LoVo (cell line): ENCODE data around the gene B4GALT5.
"Not testable (repeated sequence)": the region's sequence is repeated elsewhere in the genome, so short reads cannot be mapped to it uniquely, and the experiment has no call there.

ENCODE experiments used
- DNase-seq: peaks from one replicate; pipeline ENCODE4 v3.0.0-alpha.2; 2016; ENCODE audit warnings: low spot score

Gene B4GALT5

GRCh38 chr20:49713753-49714712 lies at the start of gene B4GALT5:
TSS of gene B4GALT5 (minus strand) at chr20:49713878. CDS start at chr20:49713690, 188 bp downstream.
- DNase-seq: peak; percentile 85

- DNase-seq: no peak
Observed at GRCh38 chr20:49762940-49763766, 49.5 kb upstream of the B4GALT5 start.

- DNase-seq: not testable (repeated sequence)
Observed at GRCh38 chr20:49761888-49762287, 48.2 kb upstream of the B4GALT5 start.

DNA sequence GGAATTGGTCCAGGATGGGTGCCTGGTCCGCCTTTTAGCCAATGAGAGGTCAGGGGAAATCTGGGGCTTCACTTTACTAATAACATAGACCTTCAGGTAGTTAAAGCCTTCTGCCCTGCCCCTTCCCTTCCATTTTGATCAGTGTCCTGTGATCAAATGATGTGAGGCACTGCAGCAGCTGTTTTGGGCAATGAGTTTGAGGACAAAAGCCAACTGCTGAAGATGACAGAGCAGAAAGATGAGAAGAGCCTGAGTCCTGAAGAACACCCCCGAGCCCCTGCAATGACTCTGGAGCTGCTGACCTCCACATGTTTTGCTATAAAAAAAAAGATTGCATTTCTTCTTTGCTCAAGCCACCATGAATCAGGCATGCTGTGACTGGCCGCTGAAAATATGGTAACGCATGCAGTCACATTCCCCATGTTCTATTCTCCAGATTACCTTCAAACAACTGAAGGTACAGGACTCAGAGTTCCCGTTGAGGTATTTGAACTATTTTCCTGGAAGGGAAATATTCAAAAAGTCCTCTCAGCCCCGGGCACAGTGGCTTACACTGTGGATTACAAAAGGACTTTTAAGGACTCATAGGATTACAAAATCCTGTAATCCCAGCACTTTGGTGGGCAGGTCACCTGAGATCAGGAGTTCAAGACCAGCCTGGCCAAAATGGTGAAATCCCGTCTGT lies 45.7 kb upstream of the B4GALT5 start:
- no peak for DNase-seq

DNA sequence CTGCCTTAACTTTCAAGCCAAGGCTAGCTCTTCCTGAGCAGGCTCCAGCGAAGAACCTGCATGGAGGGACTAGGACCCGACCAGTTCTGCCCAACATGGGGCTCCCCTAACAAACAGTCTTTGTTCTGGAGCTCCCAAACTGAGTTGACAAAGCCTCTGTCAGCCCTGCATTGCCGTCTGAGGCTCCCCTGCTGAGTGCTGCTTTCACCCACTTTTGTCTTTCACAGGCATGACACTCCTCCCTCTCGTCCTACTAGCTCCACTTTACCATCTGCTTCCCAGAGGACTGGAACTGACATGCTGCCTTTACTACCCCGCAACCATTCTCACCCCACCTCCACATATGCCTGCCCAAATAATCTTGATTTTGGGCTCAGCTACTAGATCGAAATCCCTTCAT lies 45.1 kb upstream of the B4GALT5 start:
- no peak for DNase-seq

DNA sequence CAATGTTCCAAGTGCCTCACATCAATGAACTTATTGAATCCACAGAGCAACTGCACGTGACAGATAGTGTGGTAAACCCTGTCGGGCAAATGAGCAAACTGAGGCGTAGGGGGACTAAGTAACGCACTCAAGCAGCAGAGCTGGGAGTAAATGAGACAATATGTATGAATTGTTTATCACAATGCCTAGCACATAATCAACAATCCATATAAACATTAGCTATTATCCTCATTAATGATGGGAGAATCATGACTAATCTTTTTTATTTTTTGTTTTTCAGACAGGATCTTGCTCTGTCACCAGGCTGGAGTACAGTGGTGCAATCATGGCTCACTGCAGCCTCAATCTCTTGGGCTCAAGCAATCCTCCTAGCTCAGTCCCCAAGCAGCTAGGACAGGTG lies 43.9 kb upstream of the B4GALT5 start:
- DNase-seq: no peak

DNA sequence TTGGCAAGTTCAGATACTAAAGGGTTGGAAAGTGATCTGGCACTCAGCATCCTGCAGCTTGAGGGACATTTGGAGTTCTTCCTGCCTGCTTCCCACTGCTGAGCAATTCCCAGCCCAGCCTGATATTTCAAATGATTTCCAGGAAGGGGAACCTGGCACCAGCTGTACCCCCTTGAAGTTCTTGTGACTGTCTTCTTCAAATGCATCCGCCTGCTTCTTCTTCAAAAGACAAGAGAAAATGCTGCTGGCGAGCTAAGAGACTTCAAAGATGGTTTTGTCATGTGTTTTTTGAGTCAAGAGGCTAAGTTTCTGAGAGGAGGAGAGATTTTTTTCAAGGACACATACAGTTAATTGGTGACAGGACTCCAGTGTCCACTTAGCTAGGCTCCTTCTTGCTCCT lies 42.6 kb upstream of the B4GALT5 start:
- no peak for DNase-seq

GRCh38 chr20:49754596-49754995 lies 40.9 kb upstream of the B4GALT5 start:
- DNase-seq: no peak

- no peak for DNase-seq
Observed at GRCh38 chr20:49753133-49753532, 39.5 kb upstream of the B4GALT5 start.

DNA sequence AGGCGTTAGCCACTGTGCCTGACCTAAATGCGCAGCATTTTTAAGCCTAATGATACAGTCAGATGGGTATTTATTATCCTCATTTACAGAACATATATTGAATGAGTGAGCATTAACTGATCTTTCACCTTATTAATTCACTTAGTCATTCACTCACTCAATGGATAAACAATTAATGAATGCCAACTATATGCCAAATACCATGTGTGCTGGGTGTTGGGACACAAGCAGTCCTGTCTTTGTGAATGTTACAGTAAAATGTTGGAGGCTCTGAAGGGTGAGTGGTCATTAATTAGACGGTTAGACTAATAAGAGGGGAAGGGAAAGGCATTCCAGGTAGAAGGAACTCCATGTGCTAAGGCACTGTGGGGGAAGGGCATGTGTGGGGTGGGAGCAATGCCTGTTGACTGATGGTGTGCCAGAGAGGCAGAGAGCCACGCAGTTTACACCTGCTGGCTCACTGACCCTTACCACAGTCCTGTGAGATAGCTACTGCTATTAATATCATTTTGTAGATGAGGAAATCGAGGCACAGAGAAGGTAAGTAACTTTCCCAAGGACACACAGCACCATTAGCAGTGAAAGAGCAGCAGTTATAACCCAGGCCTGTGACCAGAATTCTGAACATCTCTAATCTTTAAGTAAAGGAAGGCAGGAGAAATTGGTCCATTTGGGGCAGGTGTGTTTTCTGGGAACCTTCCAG lies 38.7 kb upstream of the B4GALT5 start:
- no peak for DNase-seq

DNA sequence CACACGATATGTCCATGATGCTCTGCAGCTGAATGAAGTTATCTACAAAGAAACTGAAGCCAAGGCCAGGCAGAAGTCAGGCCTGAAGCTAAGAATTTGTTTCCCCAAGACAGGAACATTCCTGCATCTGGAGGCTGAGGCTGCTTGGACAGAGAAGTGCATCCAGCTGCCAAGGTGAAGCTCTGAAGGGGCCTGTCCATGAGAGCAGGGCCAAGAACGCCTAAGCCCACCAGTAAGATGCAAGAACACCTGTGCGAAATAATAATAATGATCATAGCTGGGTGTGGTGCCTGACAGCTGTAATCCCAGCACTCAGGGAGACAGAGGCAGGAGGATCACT lies 37.7 kb upstream of the B4GALT5 start:
- DNase-seq: no peak

- no peak for DNase-seq
Observed at GRCh38 chr20:49750611-49751396, 37.1 kb upstream of the B4GALT5 start.

DNA sequence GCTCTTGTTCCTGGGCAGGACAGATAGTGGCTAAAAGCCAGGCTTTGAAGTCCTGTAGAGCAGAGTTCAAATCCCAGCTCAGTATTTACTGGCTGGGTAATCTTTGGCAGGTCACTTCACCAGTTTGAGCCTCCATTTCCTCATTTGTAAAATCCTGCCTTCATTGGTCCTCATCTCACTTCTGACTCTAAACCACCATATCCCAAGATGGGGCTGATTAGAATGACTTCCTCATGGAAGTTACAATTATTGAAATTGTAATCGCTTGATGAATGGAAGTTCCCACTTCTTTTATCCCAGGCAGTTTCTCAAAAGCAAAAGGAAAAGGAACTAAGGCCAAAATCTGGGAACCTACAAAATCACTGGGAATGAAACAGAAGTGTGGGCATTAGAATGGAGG lies 35.9 kb upstream of the B4GALT5 start:
- no peak for DNase-seq

GRCh38 chr20:49748525-49748838 lies 34.8 kb upstream of the B4GALT5 start:
- DNase-seq: no peak

- DNase-seq: no peak
Observed at GRCh38 chr20:49747707-49748524, 34.2 kb upstream of the B4GALT5 start.

DNA sequence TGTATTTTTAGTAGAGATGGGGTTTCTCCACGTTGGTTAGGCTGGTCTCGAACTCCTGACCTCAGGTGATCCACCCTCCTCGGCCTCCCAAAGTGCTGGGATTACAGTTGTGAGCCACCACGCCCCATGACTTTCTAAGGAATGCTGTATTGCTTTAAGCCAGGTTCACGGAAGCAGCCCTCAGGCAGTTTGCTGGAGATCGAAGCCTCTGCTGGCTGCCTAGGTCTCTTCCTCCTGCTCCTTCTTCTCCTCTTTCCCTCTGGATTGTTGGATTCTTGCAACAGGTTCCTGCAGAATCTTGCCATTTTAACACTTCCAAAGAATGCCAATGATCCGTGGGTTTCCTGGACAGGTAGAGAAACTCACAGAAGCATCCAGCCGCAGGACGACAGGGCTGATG lies 29.3 kb upstream of the B4GALT5 start:
- DNase-seq: no peak

DNA sequence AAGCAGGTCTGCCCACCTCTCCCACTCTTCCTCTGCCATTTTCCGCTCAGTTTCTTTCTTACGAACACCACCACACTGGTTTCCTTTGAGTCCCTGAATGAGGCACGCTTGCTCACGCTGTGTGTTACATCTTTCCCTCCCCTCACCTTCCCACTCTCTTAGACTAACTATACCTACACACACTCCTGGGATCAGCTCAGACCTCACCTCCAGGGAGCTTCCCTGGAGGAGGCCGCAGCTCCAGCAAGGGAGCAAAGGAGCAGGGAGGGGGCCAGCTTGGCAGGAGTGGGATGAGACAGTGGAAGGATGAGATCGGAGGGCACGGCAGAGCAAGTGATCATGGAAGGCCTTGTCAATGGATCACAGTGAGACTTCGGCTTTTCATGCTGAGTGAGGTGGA lies 28.3 kb upstream of the B4GALT5 start:
- DNase-seq: no peak

- no peak for DNase-seq
Observed at GRCh38 chr20:49740807-49741206, 27.1 kb upstream of the B4GALT5 start.

- no peak for DNase-seq
Observed at GRCh38 chr20:49739042-49739441, 25.4 kb upstream of the B4GALT5 start.

DNA sequence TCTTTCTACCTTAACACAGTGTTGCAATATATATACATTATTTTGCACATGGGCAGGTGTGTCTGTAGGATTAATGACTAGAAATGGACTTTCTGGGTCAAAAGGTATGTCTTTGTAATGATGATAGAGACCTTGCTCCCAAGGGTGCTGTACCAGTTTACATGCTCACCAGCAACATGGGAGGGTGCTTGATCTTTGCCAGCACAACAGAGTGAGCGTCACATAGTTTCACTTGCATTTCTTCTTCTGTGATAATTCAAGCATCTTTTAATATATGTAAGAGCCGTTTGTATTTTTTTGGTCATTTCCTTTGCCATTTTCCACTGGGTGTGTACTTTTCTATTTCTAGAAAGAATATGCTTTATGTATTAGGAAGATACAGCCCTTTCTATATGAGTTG lies 23.6 kb upstream of the B4GALT5 start:
- no peak for DNase-seq
